GM23338 (cell line): ENCODE results near the gene AMDHD1. TPM values are rescaled to one million over a fixed set of nuclear protein-coding genes. Genes with fewer than 3 reads are reported as not detected.

Source experiments
- polyA plus RNA-seq: library from polyadenylated mRNA; unstranded; fragments of >200 nt; fragmentation: Nextera tagmentation; extraction: Ambion mirVana; gene quantifications from 2 replicates; pipeline ENCODE4 v1.2.1, GENCODE V29; 2016
- total RNA-seq: library from RNA; depleted of rRNA; stranded (reverse); fragments of >200 nt; shearing (Covaris generic); gene quantifications from 2 replicates; pipeline ENCODE4 v1.2.3, GENCODE V29; 2014; rRNA removed

AMDHD1 gene
- total and polyA plus RNA-seq, 2 experiments from 2014 or later: 0.21 to 0.24 TPM

Other genes with a start within 250 kb of the AMDHD1 start
- 3.3 and 3.8 TPM in 2 replicates for gene NTN4, start 152.6 kb upstream of the AMDHD1 start, total RNA-seq
- gene NTN4, start 152.6 kb upstream of the AMDHD1 start, polyA plus RNA-seq: 0.89 and 1.5 TPM in 2 replicates
- gene SNRPF, start 84.4 kb upstream of the AMDHD1 start, total RNA-seq: 31.1 and 35.4 TPM in 2 replicates
- gene SNRPF, start 84.4 kb upstream of the AMDHD1 start, polyA plus RNA-seq: 458 and 475 TPM in 2 replicates
- gene CCDC38, start 717 bp upstream of the AMDHD1 start, total RNA-seq: not detected in 2 replicates
- gene CCDC38, start 717 bp upstream of the AMDHD1 start, polyA plus RNA-seq: not detected in 2 replicates
- gene HAL, start 53.0 kb downstream of the AMDHD1 start, total RNA-seq: 0.17 TPM in 1 of 2 replicates, not detected in the other
- gene HAL, start 53.0 kb downstream of the AMDHD1 start, polyA plus RNA-seq: 0.24 TPM in 1 of 2 replicates, not detected in the other
- 173 and 189 TPM in 2 replicates for gene LTA4H, start 92.3 kb downstream of the AMDHD1 start, total RNA-seq
- gene LTA4H, start 92.3 kb downstream of the AMDHD1 start, polyA plus RNA-seq: 74.1 and 84.4 TPM in 2 replicates